Measurements from ENCODE around the gene CNIH1. TPM values are rescaled to one million over a fixed set of nuclear protein-coding genes. Genes with fewer than 3 reads are reported as not detected.

CNIH1 gene
- total RNA-seq, 1 donor from 2014 or later, result 205 TPM

GRCh38 chr14:54483073-54483745 lies 42.0 kb upstream of the CNIH1 start:
- no peak overlapping the region for H3K27ac ChIP-seq
- peaks cover 9% of the 10 kb centered on the region for H3K4me1 ChIP-seq
- H3K79me2 ChIP-seq (ENCODE audit: low read depth), result peaks cover 67% of the 10 kb centered on the region

GRCh38 chr14:54481695-54482094 lies 40.5 kb upstream of the CNIH1 start:
- TF ChIP-seq EZH2phosphoT487 (IDR thresholded peaks at IDR 0.05) (no peak), EZH2 (IDR thresholded peaks at IDR 0.05) (no peak), CTCF (IDR thresholded peaks at IDR 0.05) (no peak)
- Histone ChIP-seq H3K4me2 (no peak overlapping the region), H3K36me3 (peaks cover 13% of the 10 kb centered on the region), H3K4me3 (no peak overlapping the region), H3F3A (ENCODE audit: low read depth) (peaks cover 5% of the 10 kb centered on the region), H4K20me1 (ENCODE audit: low read depth) (peaks cover 32% of the 10 kb centered on the region), H3K27me3 (no peaks in the 10 kb centered on the region), H3K79me2 (ENCODE audit: low read depth) (peaks cover 52% of the 10 kb centered on the region), H3K9ac (no peak overlapping the region), H3K9me3 (ENCODE audit: low read depth) (no peaks in the 10 kb centered on the region), H3K4me1 (no peaks in the 10 kb centered on the region), H3K27ac (no peak overlapping the region), H2AFZ (replicated peaks) (no peak overlapping the region)
- H3K27ac Mint-ChIP-seq, result no peak overlapping the region
- H3K9me3 Mint-ChIP-seq, result peaks cover 5% of the 10 kb centered on the region
- H3K36me3 Mint-ChIP-seq, result peaks cover 17% of the 10 kb centered on the region
- H3K27me3 Mint-ChIP-seq (ENCODE audit: insufficient read depth, low read depth), result no peaks in the 10 kb centered on the region
- H3K4me3 Mint-ChIP-seq, result no peak overlapping the region
- DNase-seq (ENCODE audit: low spot score), result no peak
- H3K4me1 Mint-ChIP-seq, result peaks cover 12% of the 10 kb centered on the region

More at GRCh38 chr14:54483073-54483745, 42.0 kb upstream of the CNIH1 start:
- Mint-ChIP-seq H3K27ac (no peak overlapping the region), H3K4me1 (peaks cover 19% of the 10 kb centered on the region), H3K27me3 (ENCODE audit: insufficient read depth, low read depth) (no peaks in the 10 kb centered on the region), H3K9me3 (peaks cover 5% of the 10 kb centered on the region), H3K4me3 (no peak overlapping the region), H3K36me3 (peaks cover 19% of the 10 kb centered on the region)
- H3F3A ChIP-seq (ENCODE audit: low read depth), result peaks cover 13% of the 10 kb centered on the region
- TF ChIP-seq EZH2 (IDR thresholded peaks at IDR 0.05), result no peak
- no peak for TF ChIP-seq CTCF (IDR thresholded peaks at IDR 0.05)
- TF ChIP-seq EZH2phosphoT487 (IDR thresholded peaks at IDR 0.05), result no peak
- no peak overlapping the region for H3K4me3 ChIP-seq
- no peak overlapping the region for H3K4me2 ChIP-seq
- peaks cover 9% of the 10 kb centered on the region for H3K36me3 ChIP-seq
- no peak overlapping the region for H3K9ac ChIP-seq
- no peak overlapping the region for H2AFZ ChIP-seq (replicated peaks)
- no peaks in the 10 kb centered on the region for H3K9me3 ChIP-seq (ENCODE audit: low read depth)
- H3K27me3 ChIP-seq, result no peaks in the 10 kb centered on the region
- no peak for DNase-seq (ENCODE audit: low spot score)
- H4K20me1 ChIP-seq (ENCODE audit: low read depth), result peaks cover 32% of the 10 kb centered on the region

- no peak overlapping the region for H2AFZ ChIP-seq (replicated peaks)
- no peak overlapping the region for H3K27ac Mint-ChIP-seq
- no peaks in the 10 kb centered on the region for H3K4me1 ChIP-seq
- DNase-seq (ENCODE audit: low spot score), result no peak
- H3K9ac ChIP-seq, result no peak overlapping the region
- no peak overlapping the region for H3K4me3 ChIP-seq
- peaks cover 45% of the 10 kb centered on the region for H3K79me2 ChIP-seq (ENCODE audit: low read depth)
- peaks cover 6% of the 10 kb centered on the region for H3K4me1 Mint-ChIP-seq
- H3K27ac ChIP-seq, result no peak overlapping the region
- no peaks in the 10 kb centered on the region for H3K27me3 ChIP-seq
- no peak overlapping the region for H3K4me3 Mint-ChIP-seq
- peaks cover 32% of the 10 kb centered on the region for H4K20me1 ChIP-seq (ENCODE audit: low read depth)
- peaks cover 5% of the 10 kb centered on the region for H3F3A ChIP-seq (ENCODE audit: low read depth)
- no peaks in the 10 kb centered on the region for H3K27me3 Mint-ChIP-seq (ENCODE audit: insufficient read depth, low read depth)
- TF ChIP-seq CTCF (IDR thresholded peaks at IDR 0.05) (no peak), EZH2phosphoT487 (IDR thresholded peaks at IDR 0.05) (no peak), EZH2 (IDR thresholded peaks at IDR 0.05) (no peak)
- no peaks in the 10 kb centered on the region for H3K9me3 ChIP-seq (ENCODE audit: low read depth)
- peaks cover 3% of the 10 kb centered on the region for H3K9me3 Mint-ChIP-seq
- no peak overlapping the region for H3K4me2 ChIP-seq
- H3K36me3 Mint-ChIP-seq, result peaks cover 13% of the 10 kb centered on the region
- H3K36me3 ChIP-seq, result peaks cover 13% of the 10 kb centered on the region
Observed at GRCh38 chr14:54480830-54481562, 39.8 kb upstream of the CNIH1 start.
